Left ventricle myocardium superior (tissue), 1 donor: ENCODE data around the gene ADGRL2. TPM values are rescaled to one million over a fixed set of nuclear protein-coding genes. Genes with fewer than 3 reads are reported as not detected.

Experiments used
- ATAC-seq: fragments of 200-7000 bp; cut with Tn5 transposase; one replicate; pipeline ENCODE4 v1.9.1; 2020; ENCODE audit warnings: mild to moderate bottlenecking, moderate library complexity
- DNase-seq: peaks from one replicate; pipeline ENCODE4 v3.0.0-alpha.2; 2020
- intact Hi-C: fragments of 100-400 bp; cut with micrococcal nuclease; formaldehyde crosslinking; loops from one replicate; pipeline ENCODE4 v1.11.0; 2022
- total RNA-seq: library from RNA; stranded (reverse); fragmentation: NEBNext Ultra II Directional; extraction: Animal tissue kit (Norgen Biotek cat#: 25700); gene quantifications from one replicate; pipeline ENCODE4 v1.2.1, GENCODE V29; 2021
- donor health status: DM: no; HTN: yes; CAD: no; lungs with severe emphysema.

Gene ADGRL2
- total RNA-seq, 1 donor from 2014 or later = 48.1 TPM

DNA sequence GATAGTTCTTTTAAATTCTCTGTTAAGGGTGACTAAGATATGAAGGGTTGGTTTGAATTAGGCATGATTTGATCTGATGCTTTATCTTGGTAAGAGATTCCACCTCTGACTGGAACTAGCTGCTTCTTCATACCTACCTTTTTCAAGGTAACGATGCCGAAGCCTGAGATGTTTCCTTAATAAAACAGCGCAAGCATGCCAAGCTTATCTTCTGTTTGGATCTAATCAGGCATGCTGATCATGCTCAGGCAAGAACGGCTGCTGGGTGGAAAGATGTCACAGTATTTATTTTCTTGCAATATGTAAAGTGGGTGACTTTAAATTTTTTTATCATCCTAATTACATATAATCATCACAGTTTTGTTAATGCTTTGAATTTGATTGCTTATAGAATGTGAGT is 148.7 kb downstream of the ADGRL2 start:
- ATAC-seq (no peak), DNase-seq (no peak)
- intact Hi-C loops = no loop called here

DNA sequence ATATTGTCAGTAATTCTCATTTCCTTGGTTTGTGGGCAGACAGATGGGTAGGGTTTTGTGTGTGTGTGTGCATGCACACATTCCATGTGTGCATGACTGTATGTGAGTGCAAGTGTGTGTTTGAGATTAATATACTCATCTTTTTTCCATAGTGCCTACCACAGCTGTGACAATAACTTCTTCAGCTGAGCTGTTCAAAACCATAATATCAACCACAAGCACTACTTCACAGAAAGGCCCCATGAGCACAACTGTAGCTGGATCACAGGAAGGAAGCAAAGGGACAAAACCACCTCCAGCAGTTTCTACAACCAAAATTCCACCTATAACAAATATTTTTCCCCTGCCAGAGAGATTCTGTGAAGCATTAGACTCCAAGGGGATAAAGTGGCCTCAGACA is 149.3 kb downstream of the ADGRL2 start:
- intact Hi-C loops = no loop called here
- ATAC-seq (no peak), DNase-seq (no peak)

DNA sequence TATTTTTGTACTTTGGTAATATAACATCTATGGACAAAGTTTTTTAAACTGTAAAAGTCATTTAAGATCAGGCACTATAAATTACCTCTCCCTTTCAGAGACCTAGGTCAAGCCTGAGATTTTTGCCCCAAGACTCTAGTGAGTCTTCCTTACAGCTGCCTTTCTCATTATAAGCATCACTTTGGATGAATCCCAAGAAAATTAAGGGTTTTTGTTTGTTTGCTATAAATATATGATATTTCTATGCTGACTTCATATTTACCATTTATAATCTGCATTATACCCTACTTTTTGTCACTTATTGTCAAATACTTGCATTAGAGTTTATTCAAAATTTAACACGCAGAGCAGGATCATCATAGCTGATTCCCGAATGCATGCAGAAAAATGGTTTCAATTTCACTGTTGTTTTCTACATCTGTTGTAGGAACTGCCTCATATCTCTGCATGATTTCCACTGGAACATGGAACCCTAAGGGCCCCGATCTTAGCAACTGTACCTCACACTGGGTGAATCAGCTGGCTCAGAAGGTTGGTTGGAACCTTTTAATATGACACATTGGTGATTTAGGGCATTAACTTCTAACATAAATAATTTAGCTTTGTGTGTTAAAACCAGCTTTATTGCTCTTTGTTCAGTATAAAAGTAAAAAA is 150.0 kb downstream of the ADGRL2 start:
- intact Hi-C loops = no loop called here
- no peak for DNase-seq

GRCh38 chr1:81954534-81955020 is 153.8 kb downstream of the ADGRL2 start:
- DNase-seq = no peak
- intact Hi-C loops = no loop called here
- ATAC-seq = no peak

More for the DNA sequence above, 150.0 kb downstream of the ADGRL2 start:
- no peak for ATAC-seq

- DNase-seq (no peak), ATAC-seq (no peak)
- intact Hi-C loops = no loop called here
These were observed 167.2 kb downstream of the ADGRL2 start for GRCh38 chr1:81967951-81968350.

DNA sequence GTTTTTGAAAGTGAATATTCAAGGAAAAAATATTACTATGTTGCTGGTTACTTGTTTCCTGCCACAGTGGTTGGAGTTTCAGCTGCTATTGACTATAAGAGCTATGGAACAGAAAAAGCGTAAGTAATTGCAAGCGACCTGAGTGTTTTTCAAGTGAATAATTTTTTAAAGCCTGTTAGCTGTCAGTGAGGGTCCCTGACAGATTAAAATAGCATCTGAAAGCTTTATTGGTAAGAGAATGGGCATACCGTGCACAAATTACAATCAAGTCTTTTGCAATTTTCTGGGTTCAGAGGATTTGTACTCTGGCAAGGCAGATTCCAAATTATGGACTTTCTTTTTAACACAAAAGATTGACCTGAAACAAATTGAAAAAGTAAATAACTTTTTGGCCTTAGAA is 169.7 kb downstream of the ADGRL2 start:
- no peak for ATAC-seq
- intact Hi-C loops = loop anchor here (10.0 kb wide), 1 partner anchor 166 kb away; the partner anchor contains the start of gene ADGRL2
- no peak for DNase-seq

GRCh38 chr1:81974222-81974841 is 173.6 kb downstream of the ADGRL2 start:
- DNase-seq = no peak
- ATAC-seq = peak; percentile 98
- intact Hi-C loops = loop anchor here (10.0 kb wide), 1 partner anchor 170 kb away; the partner anchor contains the start of gene ADGRL2

DNA sequence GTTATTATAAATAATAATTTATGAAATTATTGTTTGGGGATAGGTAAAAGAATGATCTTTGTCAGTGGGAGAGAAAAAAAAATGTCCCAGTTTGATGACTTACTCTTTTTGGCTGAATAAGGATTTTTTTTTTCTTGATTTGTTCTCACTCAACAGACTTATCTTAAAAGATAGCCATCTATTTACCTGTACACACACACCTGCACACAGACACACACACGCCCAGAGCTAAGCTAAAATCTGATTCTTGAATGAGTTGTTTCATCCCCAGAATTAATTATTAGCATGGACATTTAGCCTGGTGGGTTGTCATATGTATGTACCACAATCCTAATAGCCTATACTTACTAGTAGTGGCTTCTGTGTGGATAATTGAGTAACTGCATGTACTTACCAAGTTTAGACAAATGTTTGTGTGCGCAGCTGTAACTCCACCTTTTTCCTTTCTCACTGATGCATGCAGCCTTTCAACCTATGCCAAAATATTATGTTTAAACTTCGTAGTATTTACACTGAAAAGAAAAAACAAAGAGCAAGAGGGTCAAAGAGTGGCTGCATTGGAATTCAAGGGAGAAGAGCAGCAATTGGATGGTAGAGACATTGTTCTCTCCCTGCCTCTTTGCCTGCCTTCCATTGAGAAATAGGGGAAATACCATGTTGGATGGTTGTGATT is 174.3 kb downstream of the ADGRL2 start:
- intact Hi-C loops = loop anchor here (10.0 kb wide), 1 partner anchor 170 kb away; the partner anchor contains the start of gene ADGRL2
- ATAC-seq = no peak
- no peak for DNase-seq

DNA sequence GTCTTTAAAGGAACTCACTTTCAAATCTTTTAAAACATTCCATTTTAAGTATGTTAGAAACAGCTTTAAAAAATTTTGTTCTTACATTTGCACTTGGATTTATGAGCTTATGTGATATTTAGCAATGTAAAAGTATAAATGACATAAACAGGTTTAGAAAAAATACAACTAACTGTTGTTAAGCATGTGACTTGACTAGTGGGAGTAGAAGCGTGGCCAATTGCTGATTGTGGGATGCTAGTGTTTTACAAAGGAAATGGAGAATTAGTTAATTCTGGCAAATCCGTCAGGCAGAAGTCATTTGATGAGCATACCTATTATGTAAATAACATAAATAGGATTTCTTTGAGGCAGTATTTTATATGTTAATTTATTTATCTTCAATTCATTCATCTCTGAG is 175.8 kb downstream of the ADGRL2 start:
- intact Hi-C loops = loop anchor here (10.0 kb wide), 1 partner anchor 172 kb away; the partner anchor contains the start of gene ADGRL2
- no peak for DNase-seq
- ATAC-seq = no peak

DNA sequence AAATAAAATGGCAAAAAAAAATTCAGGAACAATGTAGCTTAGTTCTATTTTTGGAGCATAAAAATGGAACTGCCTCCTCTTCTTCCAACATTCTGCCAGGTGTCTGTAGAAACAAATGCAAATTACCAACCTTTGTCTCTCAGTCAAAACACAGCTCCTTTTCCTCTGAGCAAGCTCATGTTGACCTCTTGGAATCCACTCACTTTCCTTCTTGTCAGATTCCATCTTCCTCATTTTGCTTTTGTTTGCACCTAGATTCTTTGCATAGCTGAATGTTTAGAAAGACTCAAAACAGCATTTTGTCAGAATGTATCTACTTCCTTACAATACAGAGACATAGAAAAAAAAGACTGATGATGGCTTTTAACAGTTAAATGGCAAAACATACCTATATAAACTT is 178.2 kb downstream of the ADGRL2 start:
- intact Hi-C loops = loop anchor here (10.0 kb wide), 1 partner anchor 174 kb away; the partner anchor contains the start of gene ADGRL2
- DNase-seq (no peak), ATAC-seq (no peak)

GRCh38 chr1:81982523-81982922 is 181.8 kb downstream of the ADGRL2 start:
- DNase-seq (no peak), ATAC-seq (no peak)
- intact Hi-C loops = no loop called here

- no peak for DNase-seq
- no peak for ATAC-seq
- intact Hi-C loops = no loop called here
These were observed 188.8 kb downstream of the ADGRL2 start for GRCh38 chr1:81989524-81989923.

DNA sequence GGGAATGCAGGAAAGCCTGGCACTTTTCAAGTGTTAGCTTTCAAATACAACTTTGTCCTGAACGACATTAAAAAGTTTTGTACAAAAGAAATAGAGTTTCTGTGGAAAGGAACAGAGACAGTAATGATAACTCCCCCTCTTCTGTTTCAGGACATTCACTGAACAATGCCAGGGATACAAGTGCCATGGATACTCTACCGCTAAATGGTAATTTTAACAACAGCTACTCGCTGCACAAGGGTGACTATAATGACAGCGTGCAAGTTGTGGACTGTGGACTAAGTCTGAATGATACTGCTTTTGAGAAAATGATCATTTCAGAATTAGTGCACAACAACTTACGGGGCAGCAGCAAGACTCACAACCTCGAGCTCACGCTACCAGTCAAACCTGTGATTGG is 189.5 kb downstream of the ADGRL2 start:
- DNase-seq = no peak
- intact Hi-C loops = no loop called here
- no peak for ATAC-seq

- no peak for DNase-seq
- peak; percentile 89 for ATAC-seq
- intact Hi-C loops = no loop called here
These were observed 197.4 kb downstream of the ADGRL2 start for GRCh38 chr1:81998165-81998564.

DNA sequence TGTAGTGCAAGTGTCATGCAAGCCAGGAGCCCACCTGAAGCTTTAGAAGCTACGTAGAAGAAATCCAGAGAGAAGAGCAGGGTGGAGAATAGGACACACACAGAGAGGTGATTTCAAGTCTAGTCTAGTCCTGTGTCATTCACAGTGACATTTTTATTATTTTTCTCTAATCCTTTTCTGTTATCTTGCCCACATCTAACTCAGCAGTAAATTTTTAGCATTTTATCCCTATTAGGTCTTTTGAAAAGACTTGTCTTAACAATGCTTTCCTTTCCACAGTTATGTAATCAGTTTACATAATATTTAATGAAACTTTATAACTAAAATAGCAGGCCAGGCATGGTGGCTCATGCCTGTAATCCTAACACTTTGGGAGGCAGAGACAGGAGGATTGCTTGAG is 198.6 kb downstream of the ADGRL2 start:
- DNase-seq (no peak), ATAC-seq (no peak)
- intact Hi-C loops = no loop called here

DNA sequence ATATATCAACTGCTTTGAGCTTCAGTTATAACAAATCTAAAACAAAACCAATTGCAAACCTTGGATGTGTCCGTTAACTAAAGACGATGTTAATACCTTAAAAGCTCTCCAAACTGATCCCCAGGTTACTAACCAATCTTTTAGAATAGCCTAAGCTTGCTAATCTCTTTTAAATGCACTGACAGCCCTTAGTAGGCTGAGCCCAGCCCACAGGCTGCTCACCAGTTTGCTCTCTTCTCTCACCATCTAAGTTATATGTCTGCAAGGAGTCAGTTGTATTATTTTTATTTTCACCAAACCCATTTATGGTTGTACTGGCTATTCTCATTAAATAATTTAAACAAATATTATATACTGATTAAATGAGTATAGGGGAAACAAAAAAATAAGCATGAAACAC is 199.5 kb downstream of the ADGRL2 start:
- intact Hi-C loops = no loop called here
- no peak for ATAC-seq
- no peak for DNase-seq

DNA sequence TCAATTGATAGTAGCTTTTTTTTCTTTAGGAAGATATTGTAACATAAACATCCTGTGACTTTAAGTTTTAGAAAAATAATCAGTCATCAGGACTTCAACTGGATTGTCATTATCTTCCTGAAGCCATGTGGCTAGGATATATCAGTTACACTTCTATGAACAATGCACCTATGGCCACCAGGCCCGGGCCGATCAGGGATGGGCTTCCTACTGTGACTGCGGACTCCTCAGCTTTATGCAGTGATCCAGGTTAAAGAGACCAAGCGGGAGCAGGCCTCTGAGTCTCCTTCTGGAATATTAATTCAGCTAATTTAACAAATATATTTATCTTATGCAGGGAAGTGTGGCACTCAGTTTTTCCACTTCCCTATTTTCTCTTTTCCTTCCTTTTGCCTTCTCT is 200.6 kb downstream of the ADGRL2 start:
- intact Hi-C loops = no loop called here
- DNase-seq (no peak), ATAC-seq (no peak)

DNA sequence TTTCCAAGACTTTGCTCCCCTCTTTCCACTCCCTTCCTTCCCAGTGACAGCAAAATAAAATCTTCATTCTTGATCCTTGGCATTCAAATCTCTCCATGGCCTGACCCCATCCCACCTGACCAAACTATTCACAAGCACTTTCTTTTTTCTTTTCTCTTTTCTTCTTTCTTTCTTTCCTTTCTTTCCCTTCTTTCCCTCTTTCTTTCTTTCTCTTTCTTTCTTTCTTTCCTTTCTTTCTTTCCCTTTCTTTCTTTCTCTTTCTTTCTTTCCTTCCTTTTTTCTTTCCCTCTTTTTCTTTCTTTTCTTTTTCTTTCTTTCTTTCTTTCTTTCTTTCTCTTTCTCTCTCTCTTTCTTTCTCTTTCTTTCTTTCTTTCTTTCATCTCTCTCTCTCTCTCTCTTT is 207.1 kb downstream of the ADGRL2 start:
- intact Hi-C loops = no loop called here
- ATAC-seq (no peak), DNase-seq (no peak)

GRCh38 chr1:82013702-82014101 is 213.0 kb downstream of the ADGRL2 start:
- ATAC-seq = no peak
- intact Hi-C loops = loop anchor here (5.0 kb wide), 1 partner anchor 619 kb away; no protein-coding TSS in a partner anchor
- DNase-seq = no peak

GRCh38 chr1:82015444-82015843 is 214.7 kb downstream of the ADGRL2 start:
- no peak for DNase-seq
- intact Hi-C loops = no loop called here
- ATAC-seq = no peak
